ENCODE results near the gene PRKAG2. TPM values are rescaled to one million over a fixed set of nuclear protein-coding genes. Genes with fewer than 3 reads are reported as not detected.

PRKAG2 gene
- total RNA-seq, 1 donor from 2014 or later: 15.7 TPM

DNA sequence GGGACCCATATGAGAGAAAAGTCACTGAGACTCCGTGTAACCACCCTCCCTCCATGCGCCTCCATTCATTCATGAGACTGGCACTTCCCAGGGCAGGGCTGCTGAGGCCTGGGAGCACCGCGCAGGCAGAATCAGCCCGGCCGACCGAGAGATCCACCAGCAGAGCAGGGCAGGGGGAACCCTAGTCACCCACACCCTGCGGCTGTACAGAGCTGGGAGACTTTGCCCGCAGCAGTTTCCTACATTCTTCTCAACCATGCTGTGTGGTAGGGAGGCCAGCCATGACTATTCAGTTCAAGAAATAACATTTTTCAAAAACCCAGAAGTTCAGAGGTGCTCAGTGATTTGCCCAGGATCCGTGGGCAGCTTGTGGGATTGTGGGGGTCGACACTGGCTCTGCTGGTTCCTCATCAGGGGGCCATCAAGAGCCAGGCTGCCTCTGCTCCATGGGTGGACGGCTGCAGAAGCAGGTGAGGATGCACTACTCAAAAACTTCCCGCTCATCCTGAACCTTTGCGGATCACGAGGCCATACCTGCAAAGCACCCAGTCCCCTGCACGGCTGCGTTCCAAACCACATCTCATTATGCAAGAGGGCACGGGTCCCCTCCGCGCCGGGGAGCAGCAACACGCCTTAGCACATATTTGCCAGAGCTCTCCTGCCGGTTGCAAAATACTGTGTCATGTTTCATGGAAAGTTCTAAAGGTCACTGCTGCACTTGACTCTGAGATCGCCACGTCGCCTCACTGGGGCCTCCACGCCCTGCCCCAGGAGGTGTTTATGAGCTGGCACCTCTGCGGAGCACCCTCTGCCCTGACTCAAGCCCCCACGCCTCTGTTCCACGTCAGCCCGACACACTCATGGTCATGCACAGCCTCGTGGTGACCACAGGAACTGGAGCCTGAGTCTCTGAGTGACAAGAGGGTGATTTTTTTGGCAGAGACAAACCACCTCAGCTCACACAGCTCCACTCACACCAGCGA is 132.0 kb downstream of the PRKAG2 start:
- Mint-ChIP-seq H3K27ac (no peak overlapping the region), H3K4me3 (no peak overlapping the region), H3K9me3 (no peaks in the 10 kb centered on the region), H3K27me3 (ENCODE audit: low read depth) (no peaks in the 10 kb centered on the region), H3K4me1 (peaks cover 13% of the 10 kb centered on the region), H3K36me3 (no peaks in the 10 kb centered on the region)
- DNase-seq (ENCODE audit: low spot score in 2 of 2, unreplicated experiment in 2 of 2): no peak
- TF ChIP-seq, protein P1, sequence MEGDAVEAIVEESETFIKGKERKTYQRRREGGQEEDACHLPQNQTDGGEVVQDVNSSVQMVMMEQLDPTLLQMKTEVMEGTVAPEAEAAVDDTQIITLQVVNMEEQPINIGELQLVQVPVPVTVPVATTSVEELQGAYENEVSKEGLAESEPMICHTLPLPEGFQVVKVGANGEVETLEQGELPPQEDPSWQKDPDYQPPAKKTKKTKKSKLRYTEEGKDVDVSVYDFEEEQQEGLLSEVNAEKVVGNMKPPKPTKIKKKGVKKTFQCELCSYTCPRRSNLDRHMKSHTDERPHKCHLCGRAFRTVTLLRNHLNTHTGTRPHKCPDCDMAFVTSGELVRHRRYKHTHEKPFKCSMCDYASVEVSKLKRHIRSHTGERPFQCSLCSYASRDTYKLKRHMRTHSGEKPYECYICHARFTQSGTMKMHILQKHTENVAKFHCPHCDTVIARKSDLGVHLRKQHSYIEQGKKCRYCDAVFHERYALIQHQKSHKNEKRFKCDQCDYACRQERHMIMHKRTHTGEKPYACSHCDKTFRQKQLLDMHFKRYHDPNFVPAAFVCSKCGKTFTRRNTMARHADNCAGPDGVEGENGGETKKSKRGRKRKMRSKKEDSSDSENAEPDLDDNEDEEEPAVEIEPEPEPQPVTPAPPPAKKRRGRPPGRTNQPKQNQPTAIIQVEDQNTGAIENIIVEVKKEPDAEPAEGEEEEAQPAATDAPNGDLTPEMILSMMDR (IDR thresholded peaks at IDR 0.05; ENCODE audit: unreplicated experiment): no peak

DNA sequence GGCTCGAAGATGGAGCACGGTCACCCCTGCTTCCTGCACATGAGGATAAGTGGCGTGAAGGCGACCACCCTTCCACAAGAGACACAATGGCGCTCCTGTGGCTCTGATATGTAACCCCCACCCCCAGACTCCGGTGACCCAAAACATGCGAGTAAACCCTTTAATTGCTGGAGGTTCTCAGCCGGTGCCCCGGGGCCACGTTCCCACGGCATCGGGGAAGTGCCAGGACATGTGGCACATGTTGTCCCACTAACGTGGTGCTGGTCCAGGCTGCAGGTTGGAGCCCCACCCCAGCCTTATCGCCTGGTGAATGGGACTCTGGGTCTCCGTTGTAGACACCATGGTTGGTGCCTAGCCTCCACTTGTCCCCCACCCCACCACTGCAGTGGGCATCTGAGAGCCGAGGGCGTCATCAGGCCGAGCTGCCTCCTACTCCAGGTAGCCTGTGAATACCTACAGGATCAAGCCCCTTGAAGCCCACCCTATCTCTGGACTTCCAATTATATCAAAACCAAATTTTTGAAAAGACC is 132.8 kb downstream of the PRKAG2 start:
- H3K36me3 Mint-ChIP-seq: peaks cover 2% of the 10 kb centered on the region
- DNase-seq (ENCODE audit: low spot score in 2 of 2, unreplicated experiment in 2 of 2): no peak
- no peak overlapping the region for H3K27ac Mint-ChIP-seq
- no peaks in the 10 kb centered on the region for H3K9me3 Mint-ChIP-seq
- no peak overlapping the region for H3K4me3 Mint-ChIP-seq
- H3K4me1 Mint-ChIP-seq: peaks cover 13% of the 10 kb centered on the region
- no peaks in the 10 kb centered on the region for H3K27me3 Mint-ChIP-seq (ENCODE audit: low read depth)
- TF ChIP-seq, protein P1 (IDR thresholded peaks at IDR 0.05; ENCODE audit: unreplicated experiment): no peak

DNA sequence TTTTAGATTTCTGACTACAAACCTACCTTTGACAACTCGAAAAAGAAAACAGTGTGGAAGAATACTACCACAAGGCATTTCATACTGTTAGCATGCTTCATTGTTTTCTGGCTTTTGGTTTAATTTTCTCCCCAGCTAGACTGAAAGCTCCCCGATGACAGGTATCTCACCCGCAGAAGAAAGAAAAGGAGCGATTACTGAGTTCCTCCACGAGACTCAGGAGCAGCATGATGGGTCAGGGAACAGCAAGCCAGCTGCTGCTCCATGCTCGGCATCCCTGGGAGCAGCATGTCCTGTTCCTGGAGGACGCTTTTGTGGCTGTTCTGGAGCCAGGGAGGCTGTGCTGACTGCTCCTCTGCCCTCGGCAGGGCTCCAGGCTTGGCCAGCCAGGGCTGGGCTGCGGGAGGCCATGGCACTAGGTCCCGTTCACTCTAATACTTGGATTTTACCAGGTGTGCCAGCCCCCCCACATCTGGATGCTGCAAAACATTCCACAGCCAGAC is 133.4 kb downstream of the PRKAG2 start:
- H3K27me3 Mint-ChIP-seq (ENCODE audit: low read depth): no peaks in the 10 kb centered on the region
- H3K4me1 Mint-ChIP-seq: peaks cover 13% of the 10 kb centered on the region
- no peak for DNase-seq (ENCODE audit: low spot score in 2 of 2, unreplicated experiment in 2 of 2)
- no peaks in the 10 kb centered on the region for H3K9me3 Mint-ChIP-seq
- peaks cover 2% of the 10 kb centered on the region for H3K36me3 Mint-ChIP-seq
- H3K4me3 Mint-ChIP-seq: no peak overlapping the region
- TF ChIP-seq, protein P1 (IDR thresholded peaks at IDR 0.05; ENCODE audit: unreplicated experiment): no peak
- H3K27ac Mint-ChIP-seq: peak overlapping the region; percentile 51

DNA sequence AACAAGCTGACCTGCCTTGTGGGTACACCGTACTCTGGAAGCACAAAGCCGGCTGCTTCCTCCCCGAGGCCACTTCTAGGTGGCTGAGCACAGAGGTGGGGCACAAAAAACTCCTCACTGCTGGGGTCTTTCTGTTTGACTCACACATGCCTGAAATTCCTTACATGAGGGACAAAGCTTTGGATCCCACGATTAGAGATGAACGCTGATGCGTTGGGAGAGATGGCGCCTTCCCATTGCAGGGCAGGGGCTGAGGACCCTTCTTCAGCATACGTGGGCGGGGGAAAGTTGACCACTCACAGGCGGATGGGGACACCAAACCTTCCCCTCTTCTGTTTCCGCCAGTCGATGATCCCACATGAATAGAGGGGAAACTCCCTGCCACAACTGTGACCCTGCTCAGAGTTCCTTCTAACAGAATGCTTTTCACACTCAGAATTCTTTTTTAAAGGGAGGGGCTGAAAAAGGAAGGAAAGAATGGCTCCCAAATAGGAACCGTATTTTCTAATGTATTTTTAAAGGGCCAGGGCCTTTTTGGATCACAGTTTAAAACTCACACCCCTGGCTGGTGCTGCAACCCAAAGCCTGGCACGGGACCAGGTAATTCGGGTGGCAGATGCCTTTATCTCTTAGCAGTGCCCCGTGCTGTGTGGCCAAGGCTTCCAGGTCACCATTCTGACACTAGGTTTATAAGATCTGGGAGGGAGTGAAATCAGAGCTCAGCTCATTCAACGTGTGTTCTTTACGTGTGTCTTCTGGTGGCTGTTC is 134.0 kb downstream of the PRKAG2 start:
- Mint-ChIP-seq H3K27ac (peak overlapping the region; percentile 66), H3K27me3 (ENCODE audit: low read depth) (no peaks in the 10 kb centered on the region), H3K4me3 (no peak overlapping the region), H3K9me3 (no peaks in the 10 kb centered on the region), H3K4me1 (peaks cover 13% of the 10 kb centered on the region), H3K36me3 (peaks cover 2% of the 10 kb centered on the region)
- TF ChIP-seq, protein P1 (IDR thresholded peaks at IDR 0.05; ENCODE audit: unreplicated experiment): no peak
- no peak for DNase-seq (ENCODE audit: low spot score in 2 of 2, unreplicated experiment in 2 of 2)

DNA sequence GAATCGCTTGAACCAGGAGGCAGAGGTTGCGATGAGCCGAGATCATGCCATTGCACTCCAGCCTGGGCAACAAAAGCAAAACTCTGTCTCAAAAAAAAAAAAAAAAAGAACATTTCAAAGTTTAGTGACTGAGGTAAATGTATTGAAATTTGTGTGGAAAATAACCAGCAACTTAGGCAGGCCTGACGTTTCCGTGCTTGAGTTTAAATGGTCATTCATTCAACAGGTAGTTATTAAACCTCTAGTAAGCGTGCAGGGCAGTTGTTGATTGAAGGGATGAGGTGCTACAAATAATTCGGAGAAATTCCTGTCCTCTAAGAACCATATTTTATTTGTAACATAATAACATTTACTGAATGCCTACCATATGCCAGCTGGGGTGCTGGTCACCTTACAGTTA is 135.3 kb downstream of the PRKAG2 start:
- Mint-ChIP-seq H3K4me1 (peaks cover 15% of the 10 kb centered on the region), H3K4me3 (no peak overlapping the region), H3K27ac (no peak overlapping the region), H3K9me3 (no peaks in the 10 kb centered on the region), H3K36me3 (peaks cover 2% of the 10 kb centered on the region), H3K27me3 (ENCODE audit: low read depth) (no peaks in the 10 kb centered on the region)
- TF ChIP-seq, protein P1 (IDR thresholded peaks at IDR 0.05; ENCODE audit: unreplicated experiment): no peak
- no peak for DNase-seq (ENCODE audit: low spot score in 2 of 2, unreplicated experiment in 2 of 2)
